ENCODE results near the gene HNRNPDL. TPM values are rescaled to one million over a fixed set of nuclear protein-coding genes. Genes with fewer than 3 reads are reported as not detected.
"Not testable (repeated sequence)": the region's sequence is repeated elsewhere in the genome, so short reads cannot be mapped to it uniquely, and the experiment has no call there.

HNRNPDL gene
- total RNA-seq, 6 experiments from 2014 or later, result 207 to 297 (median 258) TPM

- peaks cover 6% of the 10 kb centered on the region; the same call in 1 of the 2 replicates for H3K9me3 Mint-ChIP-seq
- H3K4me1 Mint-ChIP-seq (ENCODE audit: low read depth), result peaks cover 42% of the 10 kb centered on the region
- peaks cover 50% of the 10 kb centered on the region for H3K36me3 Mint-ChIP-seq (ENCODE audit: low read depth)
- peaks cover 4% of the 10 kb centered on the region for H3K27me3 Mint-ChIP-seq (ENCODE audit: insufficient read depth)
- TF ChIP-seq, protein P1, sequence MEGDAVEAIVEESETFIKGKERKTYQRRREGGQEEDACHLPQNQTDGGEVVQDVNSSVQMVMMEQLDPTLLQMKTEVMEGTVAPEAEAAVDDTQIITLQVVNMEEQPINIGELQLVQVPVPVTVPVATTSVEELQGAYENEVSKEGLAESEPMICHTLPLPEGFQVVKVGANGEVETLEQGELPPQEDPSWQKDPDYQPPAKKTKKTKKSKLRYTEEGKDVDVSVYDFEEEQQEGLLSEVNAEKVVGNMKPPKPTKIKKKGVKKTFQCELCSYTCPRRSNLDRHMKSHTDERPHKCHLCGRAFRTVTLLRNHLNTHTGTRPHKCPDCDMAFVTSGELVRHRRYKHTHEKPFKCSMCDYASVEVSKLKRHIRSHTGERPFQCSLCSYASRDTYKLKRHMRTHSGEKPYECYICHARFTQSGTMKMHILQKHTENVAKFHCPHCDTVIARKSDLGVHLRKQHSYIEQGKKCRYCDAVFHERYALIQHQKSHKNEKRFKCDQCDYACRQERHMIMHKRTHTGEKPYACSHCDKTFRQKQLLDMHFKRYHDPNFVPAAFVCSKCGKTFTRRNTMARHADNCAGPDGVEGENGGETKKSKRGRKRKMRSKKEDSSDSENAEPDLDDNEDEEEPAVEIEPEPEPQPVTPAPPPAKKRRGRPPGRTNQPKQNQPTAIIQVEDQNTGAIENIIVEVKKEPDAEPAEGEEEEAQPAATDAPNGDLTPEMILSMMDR (IDR thresholded peaks at IDR 0.05), result no peak
- no peak overlapping the region for H3K4me3 Mint-ChIP-seq
- peak overlapping the region; percentile 29 for H3K27ac Mint-ChIP-seq
- DNase-seq, result no peak
These were observed 8.3 kb downstream of the HNRNPDL start for GRCh38 chr4:82421796-82422560.

DNA sequence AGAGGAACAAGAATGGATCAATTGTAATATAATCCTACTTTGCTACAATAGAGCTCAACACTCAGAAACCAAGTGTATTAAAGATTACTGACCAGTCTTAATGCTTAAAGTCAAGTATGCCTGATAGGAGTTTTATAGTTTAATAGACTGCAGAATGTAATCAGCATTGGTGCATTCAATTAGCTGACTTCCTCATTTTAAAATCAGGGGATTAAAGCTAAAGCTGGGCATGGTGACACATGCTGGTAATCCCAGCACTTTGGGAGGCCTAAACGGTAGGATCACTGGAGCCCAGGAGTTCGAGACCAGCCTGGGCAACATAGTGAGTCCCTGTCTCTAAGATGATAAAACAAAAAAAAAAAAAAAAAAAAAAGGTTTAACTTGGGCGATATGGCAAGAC is 10.8 kb downstream of the HNRNPDL start:
- TF ChIP-seq, protein P1 (IDR thresholded peaks at IDR 0.05), result no peak
- no peak overlapping the region; the same call in 1 of the 2 replicates for H3K27ac Mint-ChIP-seq

GRCh38 chr4:82415922-82416365 is 14.3 kb downstream of the HNRNPDL start:
- Mint-ChIP-seq H3K36me3 (ENCODE audit: low read depth) (no peaks in the 10 kb centered on the region), H3K27me3 (ENCODE audit: insufficient read depth) (peaks cover 14% of the 10 kb centered on the region), H3K27ac (no peak overlapping the region), H3K4me3 (no peak overlapping the region), H3K4me1 (ENCODE audit: low read depth) (peaks cover 3% of the 10 kb centered on the region), H3K9me3 (no peaks in the 10 kb centered on the region; the same call in 1 of the 2 replicates)
- TF ChIP-seq, protein P1 (IDR thresholded peaks at IDR 0.05), result no peak
- no peak for DNase-seq

More for the DNA sequence above, 10.8 kb downstream of the HNRNPDL start:
- H3K36me3 Mint-ChIP-seq (ENCODE audit: low read depth), result peaks cover 24% of the 10 kb centered on the region
- H3K9me3 Mint-ChIP-seq, result peaks cover 6% of the 10 kb centered on the region; the same call in 1 of the 2 replicates
- no peak for DNase-seq
- no peak overlapping the region for H3K4me3 Mint-ChIP-seq
- peaks cover 13% of the 10 kb centered on the region for H3K27me3 Mint-ChIP-seq (ENCODE audit: insufficient read depth)
- H3K4me1 Mint-ChIP-seq (ENCODE audit: low read depth), result peaks cover 17% of the 10 kb centered on the region

DNA sequence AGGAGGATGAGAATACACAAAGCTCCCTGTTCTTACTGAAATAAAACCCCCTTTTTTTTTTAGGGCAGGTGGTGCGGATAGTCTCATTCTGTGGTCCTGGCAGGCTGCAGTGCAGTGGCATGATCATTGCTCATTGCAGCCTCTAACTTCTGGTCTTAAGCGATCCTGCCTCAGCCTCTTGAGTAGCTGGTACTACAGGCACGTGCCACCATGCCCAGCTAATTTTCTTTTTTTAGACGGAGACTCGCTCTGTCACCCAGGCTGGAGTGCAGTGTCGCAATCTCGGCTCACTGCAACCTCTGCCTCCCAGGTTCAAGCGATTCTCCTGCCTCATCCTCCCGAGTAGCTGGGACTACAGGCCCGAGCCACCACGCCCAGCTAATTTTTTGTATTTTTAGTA is 15.2 kb downstream of the HNRNPDL start:
- not testable (repeated sequence) for H3K27ac Mint-ChIP-seq

GRCh38 chr4:82403725-82404124 is 26.5 kb downstream of the HNRNPDL start:
- Mint-ChIP-seq H3K36me3 (ENCODE audit: low read depth) (no peaks in the 10 kb centered on the region), H3K4me3 (no peak overlapping the region), H3K27ac (no peak overlapping the region), H3K9me3 (no peaks in the 10 kb centered on the region), H3K27me3 (ENCODE audit: insufficient read depth) (peaks cover 12% of the 10 kb centered on the region), H3K4me1 (ENCODE audit: low read depth) (no peaks in the 10 kb centered on the region; the same call in 1 of the 2 replicates)
- no peak for DNase-seq
- TF ChIP-seq, protein P1 (IDR thresholded peaks at IDR 0.05), result no peak

More for the DNA sequence above, 15.2 kb downstream of the HNRNPDL start:
- peaks cover 11% of the 10 kb centered on the region for H3K27me3 Mint-ChIP-seq (ENCODE audit: insufficient read depth)
- H3K9me3 Mint-ChIP-seq; H3K4me1 Mint-ChIP-seq (ENCODE audit: low read depth); H3K4me3 Mint-ChIP-seq; H3K36me3 Mint-ChIP-seq (ENCODE audit: low read depth); DNase-seq: not testable (repeated sequence)

- H3K27me3 Mint-ChIP-seq (ENCODE audit: insufficient read depth), result peaks cover 12% of the 10 kb centered on the region
- no peak overlapping the region for H3K27ac Mint-ChIP-seq
- H3K4me1 Mint-ChIP-seq (ENCODE audit: low read depth), result no peaks in the 10 kb centered on the region; the same call in 1 of the 2 replicates
These were observed 28.0 kb downstream of the HNRNPDL start for GRCh38 chr4:82402196-82402775.

More at GRCh38 chr4:82402196-82402775, 28.0 kb downstream of the HNRNPDL start:
- TF ChIP-seq, protein P1 (IDR thresholded peaks at IDR 0.05), result no peak
- DNase-seq, result no peak
- H3K36me3 Mint-ChIP-seq (ENCODE audit: low read depth), result no peaks in the 10 kb centered on the region
- no peak overlapping the region for H3K4me3 Mint-ChIP-seq
- H3K9me3 Mint-ChIP-seq, result no peaks in the 10 kb centered on the region
